ENCODE results near the gene GLRX.

- no peak for TF ChIP-seq EP300 (IDR thresholded peaks at IDR 0.05)
- TF ChIP-seq CTCF (IDR thresholded peaks at IDR 0.05), result no peak
- no peak for TF ChIP-seq POLR2A (IDR thresholded peaks at IDR 0.05)
Observed at GRCh38 chr5:95810305-95811125, 12.0 kb downstream of the GLRX start.
